Liver (tissue), 9 donors: ENCODE measurements around the gene PPM1K. TPM values are rescaled to one million over a fixed set of nuclear protein-coding genes. Genes with fewer than 3 reads are reported as not detected.

Experiments
- DNase-seq: peaks from one replicate; pipeline ENCODE4 v3.0.0-alpha.2; 2017; ENCODE audit warnings: low spot score
- H3K27ac ChIP-seq, 2 donors: one replicate each; pipeline ENCODE4 v1.7.0; 2013; ENCODE audit warnings: inconsistent platforms in 2 of 2, low read length in 2 of 2, control low read depth in 1 of 2, low read depth in 1 of 2, mild to moderate bottlenecking in 1 of 2
- H3K27me3 ChIP-seq, 4 donors: one replicate each; pipeline versions ENCODE4 v1.6.1 to v1.7.0; 2013; ENCODE audit warnings: low read length in 3 of 4, inconsistent platforms in 1 of 4, mild to moderate bottlenecking in 1 of 4, moderate library complexity in 1 of 4; ENCODE audit not compliant: control insufficient read depth in 4 of 4, insufficient read depth in 4 of 4
- H3K36me3 ChIP-seq, 4 donors: one replicate each; pipeline versions ENCODE4 v1.6.1 to v1.7.0; 2013; ENCODE audit warnings: low read length in 3 of 4, mild to moderate bottlenecking in 3 of 4, low read depth in 1 of 4, moderate library complexity in 1 of 4; ENCODE audit not compliant: control insufficient read depth in 4 of 4, insufficient read depth in 3 of 4
- H3K4me1 ChIP-seq, 4 donors: one replicate each; pipeline versions ENCODE4 v1.6.1 to v1.7.0; 2013; ENCODE audit warnings: low read length in 3 of 4, mild to moderate bottlenecking in 3 of 4, moderate library complexity in 1 of 4; ENCODE audit not compliant: control insufficient read depth in 4 of 4, insufficient read depth in 4 of 4
- H3K4me3 ChIP-seq, 3 donors: one replicate each; pipeline versions ENCODE4 v1.6.1 to v1.7.0; 2013; ENCODE audit warnings: low read length in 3 of 3, control low read depth in 1 of 3, low read depth in 1 of 3, mild to moderate bottlenecking in 1 of 3
- H3K9ac ChIP-seq, 2 donors: one replicate each; pipeline ENCODE4 v1.7.0; 2013; ENCODE audit warnings: low read length in 2 of 2, mild to moderate bottlenecking in 2 of 2, moderate library complexity in 2 of 2, control low read depth in 1 of 2, low read depth in 1 of 2
- H3K9me3 ChIP-seq, 4 donors: one replicate each; pipeline versions ENCODE4 v1.6.1 to v1.7.0; 2013; ENCODE audit warnings: low read length in 3 of 4; ENCODE audit not compliant: control insufficient read depth in 4 of 4
- ATF3 ChIP-seq: IDR thresholded peaks from 2 replicates; pipeline ENCODE4 v1.6.1; 2016; ENCODE audit warnings: antibody characterized with exemption
- CTCF ChIP-seq: fragments of 150-350 bp; IDR thresholded peaks from 2 replicates; pipeline ENCODE4 v1.5.1; 2017; ENCODE audit warnings: improper control_type of control experiment, low read depth, low read length; ENCODE audit not compliant: missing input control
- EGR1 ChIP-seq, 2 donors: IDR thresholded peaks; 2 replicates each; pipeline ENCODE4 v1.6.1; 2016 to 2018; ENCODE audit warnings: antibody characterized with exemption in 2 of 2, low read depth in 2 of 2
- FOXA1 ChIP-seq: IDR thresholded peaks from 2 replicates; pipeline ENCODE4 v1.6.1; 2016; ENCODE audit warnings: antibody characterized with exemption
- FOXA2 ChIP-seq: IDR thresholded peaks from 2 replicates; pipeline ENCODE4 v1.6.1; 2016; ENCODE audit warnings: antibody characterized with exemption
- GABPA ChIP-seq, 2 donors: IDR thresholded peaks in 1 of 2; conservative IDR thresholded peaks in 1 of 2; 2 replicates each; pipeline ENCODE4 v1.6.1; 2016; ENCODE audit warnings: antibody characterized with exemption in 2 of 2, mild to moderate bottlenecking in 1 of 2, moderate library complexity in 1 of 2
- HNF4A ChIP-seq, 2 donors: conservative IDR thresholded peaks; 2 replicates each; pipeline ENCODE4 v1.6.1; 2016; ENCODE audit warnings: antibody characterized with exemption in 2 of 2, mild to moderate bottlenecking in 2 of 2
- HNF4G ChIP-seq: IDR thresholded peaks from 2 replicates; pipeline ENCODE4 v1.6.1; 2016; ENCODE audit warnings: antibody characterized with exemption
- JUND ChIP-seq, 2 donors: IDR thresholded peaks; 2 replicates each; pipeline ENCODE4 v1.6.1; 2016; ENCODE audit warnings: antibody characterized with exemption in 2 of 2
- MAX ChIP-seq: IDR thresholded peaks from 2 replicates; pipeline ENCODE4 v1.6.1; 2016; ENCODE audit warnings: antibody characterized with exemption
- NR2F2 ChIP-seq: IDR thresholded peaks from 2 replicates; pipeline ENCODE4 v1.6.1; 2016; ENCODE audit warnings: antibody characterized with exemption
- RAD21 ChIP-seq, 2 donors: IDR thresholded peaks; 2 replicates each; pipeline ENCODE4 v1.6.1; 2016; ENCODE audit warnings: antibody characterized with exemption in 2 of 2, mild to moderate bottlenecking in 2 of 2
- REST ChIP-seq: IDR thresholded peaks from 2 replicates; pipeline ENCODE4 v1.6.1; 2016; ENCODE audit warnings: antibody characterized with exemption, mild to moderate bottlenecking
- RXRA ChIP-seq, 2 donors: IDR thresholded peaks; 2 replicates each; pipeline ENCODE4 v1.6.1; 2017 to 2018; ENCODE audit warnings: antibody characterized with exemption in 2 of 2, mild to moderate bottlenecking in 1 of 2
- SP1 ChIP-seq: IDR thresholded peaks from 2 replicates; pipeline ENCODE4 v1.6.1; 2018; ENCODE audit warnings: antibody characterized with exemption, mild to moderate bottlenecking
- TAF1 ChIP-seq: conservative IDR thresholded peaks from 2 replicates; pipeline ENCODE4 v1.6.1; 2016; ENCODE audit warnings: antibody characterized with exemption, mild to moderate bottlenecking
- YY1 ChIP-seq: IDR thresholded peaks from 2 replicates; pipeline ENCODE4 v1.6.1; 2016; ENCODE audit warnings: antibody characterized with exemption, mild to moderate bottlenecking
- ZBTB33 ChIP-seq: IDR thresholded peaks from 2 replicates; pipeline ENCODE4 v1.6.1; 2016; ENCODE audit warnings: antibody characterized with exemption
- WGBS: extraction: QIAGEN DNeasy Blood & Tissue Kit; methylation state at CpG from one replicate; pipeline ENCODE4 v1.1.7; 2013; 5-methylcytosine and 5-hydroxymethylcytosine counted together
- polyA plus RNA-seq, 2 donors: library from polyadenylated mRNA; stranded (reverse) in 1 of 2; unstranded in 1 of 2; fragments of 200-250 nt in 1 of 2; fragments of >200 nt in 1 of 2; fragmentation: Nextera tagmentation in 1 of 2; extraction: Ambion mirVana in 1 of 2; gene quantifications; one replicate each; pipeline versions ENCODE4 v1.2.1 to v1.2.3, GENCODE V29; 2013 to 2015
- total RNA-seq, 2 donors: library from RNA; depleted of rRNA; stranded (reverse); fragments of >200 nt; gene quantifications; one replicate each; pipeline ENCODE4 v1.2.3, GENCODE V29; 2014
- donor health status: healthy.
- donor health status: healthy.
- donor health status: healthy.
- donor health status: healthy.
- donor health status: healthy.

Gene PPM1K
- total and polyA plus RNA-seq, 4 donors: 1.3 to 12.7 (median 6.7) TPM

GRCh38 chr4:88277711-88278225 lies 6.6 kb downstream of the PPM1K start:
- WGBS: 94% methylated on average over 3 of the region's 3 CpGs
- Histone ChIP-seq H3K9me3 (no peaks in the 10 kb centered on the region), H3K36me3 (peaks cover 0 to 2% (median 0%) of the 10 kb centered on the region in 4 donors), H3K27me3 (no peaks in the 10 kb centered on the region), H3K4me1 (peaks cover 2 to 13% (median 8%) of the 10 kb centered on the region in 4 donors), H3K4me3 (no peak overlapping the region), H3K27ac (no peak overlapping the region), H3K9ac (no peak overlapping the region)
- TF ChIP-seq CTCF: no peak
- no peak for TF ChIP-seq EGR1 (IDR thresholded peaks at IDR 0.05; ENCODE audit: low read depth in 2 of 2)
- no peak for TF ChIP-seq TAF1
- TF ChIP-seq JUND (IDR thresholded peaks at IDR 0.05): no peak
- TF ChIP-seq ATF3: no peak
- TF ChIP-seq FOXA2: no peak
- TF ChIP-seq REST: no peak
- no peak for TF ChIP-seq ZBTB33
- no peak for TF ChIP-seq SP1
- TF ChIP-seq RAD21 (IDR thresholded peaks at IDR 0.05): no peak
- no peak for TF ChIP-seq HNF4G
- no peak for TF ChIP-seq MAX
- TF ChIP-seq HNF4A (conservative IDR thresholded peaks at IDR 0.05): no peak
- no peak for TF ChIP-seq GABPA (IDR thresholded peaks at IDR 0.05 in 1 of 2, conservative IDR thresholded peaks at IDR 0.05 in 1 of 2)
- no peak for TF ChIP-seq YY1
- TF ChIP-seq RXRA (IDR thresholded peaks at IDR 0.05): no peak
- TF ChIP-seq NR2F2: no peak
- TF ChIP-seq FOXA1: no peak
- DNase-seq: no peak
